GM23248 (cell line): Measurements from ENCODE around the gene RNF26. TPM values are rescaled to one million over a fixed set of nuclear protein-coding genes. Genes with fewer than 3 reads are reported as not detected.

ENCODE experiments used
- DNase-seq: peaks from one replicate; pipeline ENCODE4 v3.0.0-alpha.2; 2015
- H2AFZ ChIP-seq: fragments of 200-600 bp; sonication (generic); 2 replicates; pipeline ENCODE4 v1.6.1; 2016; ENCODE audit warnings: antibody characterized with exemption
- H3F3A ChIP-seq: fragments of 200-600 bp; sonication (generic); 2 replicates; pipeline ENCODE4 v1.6.1; 2016; ENCODE audit warnings: mild to moderate bottlenecking, antibody characterized with exemption, mixed run types; ENCODE audit not compliant: insufficient read depth
- H3K27ac ChIP-seq: fragments of 200-600 bp; sonication (generic); 2 replicates; pipeline ENCODE4 v1.5.1; 2016; ENCODE audit warnings: mild to moderate bottlenecking
- H3K27me3 ChIP-seq: fragments of 200-600 bp; sonication (generic); replicated peaks from 2 replicates; pipeline ENCODE4 v1.6.1; 2016; ENCODE audit warnings: mild to moderate bottlenecking; ENCODE audit not compliant: insufficient read depth
- H3K36me3 ChIP-seq: fragments of 200-600 bp; sonication (generic); 2 replicates; pipeline ENCODE4 v1.6.1; 2016; ENCODE audit warnings: low read depth, mild to moderate bottlenecking
- H3K4me1 ChIP-seq: fragments of 200-600 bp; sonication (generic); 2 replicates; pipeline ENCODE4 v1.6.1; 2016; ENCODE audit warnings: mild to moderate bottlenecking; ENCODE audit not compliant: insufficient read depth
- H3K4me2 ChIP-seq: fragments of 200-600 bp; sonication (generic); one replicate; pipeline ENCODE4 v1.6.1; 2016; ENCODE audit warnings: mild to moderate bottlenecking; ENCODE audit not compliant: unreplicated experiment
- H3K4me3 ChIP-seq: fragments of 200-600 bp; sonication (generic); 2 replicates; pipeline ENCODE4 v1.5.1; 2016; ENCODE audit warnings: mild to moderate bottlenecking
- H3K79me2 ChIP-seq: fragments of 200-600 bp; sonication (generic); 2 replicates; pipeline ENCODE4 v1.6.1; 2016; ENCODE audit warnings: mild to moderate bottlenecking; ENCODE audit not compliant: insufficient read depth
- H3K9ac ChIP-seq: fragments of 200-600 bp; sonication (generic); 2 replicates; pipeline ENCODE4 v1.6.1; 2016; ENCODE audit warnings: mild to moderate bottlenecking
- H3K9me2 ChIP-seq: fragments of 200-600 bp; sonication (generic); 2 replicates; pipeline ENCODE4 v1.6.1; 2016; ENCODE audit warnings: mixed run types, mild to moderate bottlenecking, moderate library complexity; ENCODE audit not compliant: insufficient read depth
- H3K9me3 ChIP-seq: fragments of 200-600 bp; sonication (generic); one replicate; pipeline ENCODE4 v1.6.1; 2017; ENCODE audit warnings: low read depth
- H4K20me1 ChIP-seq: fragments of 200-600 bp; sonication (generic); 2 replicates; pipeline ENCODE4 v1.6.0; 2016; ENCODE audit not compliant: insufficient read depth
- EZH2 ChIP-seq: fragments of 200-600 bp; sonication (generic); IDR thresholded peaks from 2 replicates; pipeline ENCODE4 v1.6.1; 2018; ENCODE audit warnings: antibody characterized with exemption, mild to moderate bottlenecking; ENCODE audit not compliant: insufficient read depth, poor library complexity, severe bottlenecking
- EZH2phosphoT487 ChIP-seq: fragments of 200-600 bp; sonication (generic); IDR thresholded peaks from 2 replicates; pipeline ENCODE4 v1.6.1; 2018; ENCODE audit warnings: antibody characterized with exemption, moderate library complexity, mild to moderate bottlenecking, low read depth; ENCODE audit not compliant: insufficient read depth
- WGBS, 2 experiments: methylation state at CpG; one replicate each; pipeline ENCODE4 v1.1.6; 2015 to 2017; ENCODE audit warnings: low lambda C conversion rate in 2 of 2, low coverage in 1 of 2; ENCODE audit errors: missing lambda C conversion rate in 2 of 2; 5-methylcytosine and 5-hydroxymethylcytosine counted together
- in situ Hi-C: fragments of 300-500 bp; cut with MboI; formaldehyde crosslinking; loops from 2 replicates; pipeline ENCODE4 v1.15.0; 2020
- polyA plus RNA-seq: library from polyadenylated mRNA; unstranded; fragments of >200 nt; fragmentation: Nextera tagmentation; extraction: Ambion mirVana; gene quantifications from 2 replicates; pipeline ENCODE4 v1.2.1, GENCODE V29; 2016
- total RNA-seq: library from RNA; depleted of rRNA; stranded (reverse); fragments of >200 nt; shearing (Covaris generic); gene quantifications from 2 replicates; pipeline ENCODE4 v1.2.3, GENCODE V29; 2014

Gene RNF26
- total and polyA plus RNA-seq, 2 experiments from 2014 or later, result 8.0 to 49.5 TPM

DNA sequence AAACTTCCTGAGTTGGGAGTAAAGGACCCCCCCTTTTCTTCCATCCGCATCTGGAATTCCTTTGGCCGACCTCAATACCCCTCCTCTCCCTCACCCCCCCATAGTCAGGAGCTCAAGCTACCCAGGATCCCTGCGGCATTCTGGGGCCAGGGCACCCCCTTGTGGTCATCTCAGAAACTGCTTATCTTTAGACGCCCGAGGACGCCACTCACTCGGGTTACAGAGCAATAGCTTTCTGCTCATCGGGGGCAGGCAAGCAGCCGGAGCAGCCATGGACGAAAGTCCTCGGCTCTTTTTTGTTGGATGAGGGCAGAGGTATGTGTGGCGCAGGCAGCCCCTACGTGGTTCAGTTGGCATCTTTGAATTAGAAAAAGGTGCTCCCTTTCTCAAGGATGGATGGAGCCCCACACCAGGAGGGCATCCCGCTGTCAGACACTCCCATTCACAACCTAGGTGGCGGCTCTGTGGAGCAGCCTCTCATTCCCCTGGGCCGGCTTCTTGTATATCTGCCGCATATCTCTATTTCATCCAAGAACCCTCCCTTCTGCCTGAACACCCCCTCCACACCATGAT, 4.1 kb downstream of the RNF26 start:
- H3K27me3 ChIP-seq, result no peaks in the 10 kb centered on the region
- no peaks in the 10 kb centered on the region for H4K20me1 ChIP-seq
- WGBS, 2 experiments, result 26 to 31% methylated on average over 17 of the region's 17 CpGs
- peak; percentile 81 for DNase-seq
- H3K9ac ChIP-seq, result no peak overlapping the region
- peak overlapping the region; percentile 45; the same call in 1 of the 2 replicates for H3K4me3 ChIP-seq
- no peak for TF ChIP-seq EZH2phosphoT487
- no peak for TF ChIP-seq EZH2
- in situ Hi-C loops, result no loop called here
- H3F3A ChIP-seq, result peaks cover 9% of the 10 kb centered on the region; the same call in 1 of the 2 replicates
- peak overlapping the region; percentile 30 for H3K27ac ChIP-seq
- no peaks in the 10 kb centered on the region for H3K9me3 ChIP-seq
- H3K9me2 ChIP-seq, result no peaks in the 10 kb centered on the region
- peak overlapping the region; percentile 64 for H3K4me2 ChIP-seq
- no peaks in the 10 kb centered on the region for H3K36me3 ChIP-seq
- peaks cover 29% of the 10 kb centered on the region; the same call in 1 of the 2 replicates for H3K4me1 ChIP-seq
- no peak overlapping the region for H2AFZ ChIP-seq
- peaks cover 28% of the 10 kb centered on the region for H3K79me2 ChIP-seq

DNA sequence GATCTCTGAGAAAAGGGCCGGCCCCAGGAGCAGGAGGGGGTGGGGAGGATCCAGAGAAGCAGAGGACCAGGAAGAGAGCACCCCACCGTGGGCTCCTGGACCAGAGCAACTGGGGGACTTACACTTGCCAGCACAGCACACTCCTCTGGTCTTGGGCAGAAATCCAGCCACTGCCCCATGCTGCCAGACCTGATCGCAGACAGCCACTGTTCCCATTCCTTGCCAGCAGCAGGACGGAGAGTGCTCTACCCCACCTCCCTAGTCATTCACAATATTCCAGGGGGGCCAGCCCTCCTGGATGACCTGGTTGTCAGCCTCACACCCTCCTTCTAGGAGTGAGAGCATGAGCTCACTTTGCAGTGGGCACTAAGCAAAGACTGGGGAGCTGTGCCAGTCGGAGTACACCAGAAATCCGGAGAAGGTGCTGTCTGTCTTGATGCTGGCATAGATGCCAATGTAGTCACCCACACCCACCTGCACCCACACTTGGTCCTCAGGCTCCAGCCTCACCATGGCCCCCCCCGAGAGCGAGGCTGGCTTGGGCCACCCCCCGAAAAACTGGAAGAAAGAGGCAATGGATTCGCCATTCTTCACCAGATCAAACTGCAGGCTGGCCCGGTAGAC, 4.8 kb downstream of the RNF26 start:
- no peak overlapping the region for H3K9ac ChIP-seq
- H3K79me2 ChIP-seq, result peaks cover 28% of the 10 kb centered on the region
- H3K4me1 ChIP-seq, result peaks cover 29% of the 10 kb centered on the region; the same call in 1 of the 2 replicates
- peaks cover 9% of the 10 kb centered on the region; the same call in 1 of the 2 replicates for H3F3A ChIP-seq
- H3K9me3 ChIP-seq, result no peaks in the 10 kb centered on the region
- WGBS, 2 experiments, result 78 to 80% methylated on average over 8 to 11 of the region's 11 CpGs
- H3K4me2 ChIP-seq, result peak overlapping the region; percentile 82
- no peak overlapping the region for H2AFZ ChIP-seq
- H3K9me2 ChIP-seq, result no peaks in the 10 kb centered on the region
- H3K27ac ChIP-seq, result no peak overlapping the region
- no peaks in the 10 kb centered on the region for H3K27me3 ChIP-seq
- H3K36me3 ChIP-seq, result no peaks in the 10 kb centered on the region
- H4K20me1 ChIP-seq, result no peaks in the 10 kb centered on the region
- in situ Hi-C loops, result no loop called here
- no peak for TF ChIP-seq EZH2
- TF ChIP-seq EZH2phosphoT487, result no peak
- DNase-seq, result no peak
- H3K4me3 ChIP-seq, result peak overlapping the region; percentile 75

DNA sequence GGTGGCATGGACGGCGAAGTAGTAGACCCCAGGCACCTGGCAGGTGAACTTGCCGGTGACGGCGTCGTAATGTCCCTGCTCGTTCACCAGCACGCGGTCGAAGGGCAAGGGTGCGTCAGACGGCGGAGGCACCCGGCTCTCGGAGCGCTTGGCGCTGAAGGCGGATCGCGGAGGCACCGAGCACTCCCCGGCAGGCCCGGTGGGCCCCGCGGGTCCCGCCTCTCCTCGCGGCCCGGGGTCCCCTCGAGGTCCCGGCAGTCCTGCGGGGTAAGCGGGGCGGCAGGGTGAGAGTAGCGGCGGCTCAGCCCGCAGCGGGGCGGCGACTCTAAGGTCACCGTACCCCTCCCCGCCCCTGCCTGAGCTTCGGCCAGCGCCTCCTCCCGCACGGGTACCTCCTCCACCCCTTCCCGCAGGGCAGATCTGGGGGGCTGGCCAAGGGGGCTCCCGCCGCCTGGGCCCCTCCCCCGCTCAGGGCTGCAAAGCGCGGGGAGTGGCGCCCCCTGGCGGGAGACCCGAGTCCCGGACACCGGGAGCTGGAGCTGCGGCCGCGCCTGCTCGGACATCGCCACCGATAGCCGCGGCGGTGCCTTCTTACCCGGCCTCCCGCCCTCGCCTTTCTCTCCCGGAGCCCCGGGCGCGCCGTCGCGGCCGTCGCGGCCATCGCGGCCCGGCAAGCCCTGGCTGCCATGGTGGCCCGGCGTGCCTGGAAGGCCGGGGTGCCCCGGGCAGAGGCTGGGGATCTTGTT, 5.4 kb downstream of the RNF26 start:
- H3K9me2 ChIP-seq, result no peaks in the 10 kb centered on the region
- DNase-seq, result peak; percentile 82
- no peaks in the 10 kb centered on the region for H3K27me3 ChIP-seq
- in situ Hi-C loops, result no loop called here
- H3K36me3 ChIP-seq, result no peaks in the 10 kb centered on the region
- TF ChIP-seq EZH2phosphoT487, result no peak
- no peak for TF ChIP-seq EZH2
- H4K20me1 ChIP-seq, result no peaks in the 10 kb centered on the region
- peak overlapping the region; percentile 82 for H3K4me2 ChIP-seq
- H2AFZ ChIP-seq, result peak overlapping the region; percentile 89
- peak overlapping the region; percentile 75 for H3K9ac ChIP-seq
- peaks cover 29% of the 10 kb centered on the region; the same call in 1 of the 2 replicates for H3K4me1 ChIP-seq
- H3K9me3 ChIP-seq, result no peaks in the 10 kb centered on the region
- 6 to 8% methylated on average over 60 to 71 of the region's 86 CpGs for WGBS, 2 experiments
- H3F3A ChIP-seq, result peaks cover 9% of the 10 kb centered on the region; the same call in 1 of the 2 replicates
- H3K27ac ChIP-seq, result no peak overlapping the region
- peak overlapping the region; percentile 75 for H3K4me3 ChIP-seq
- peaks cover 24% of the 10 kb centered on the region for H3K79me2 ChIP-seq

DNA sequence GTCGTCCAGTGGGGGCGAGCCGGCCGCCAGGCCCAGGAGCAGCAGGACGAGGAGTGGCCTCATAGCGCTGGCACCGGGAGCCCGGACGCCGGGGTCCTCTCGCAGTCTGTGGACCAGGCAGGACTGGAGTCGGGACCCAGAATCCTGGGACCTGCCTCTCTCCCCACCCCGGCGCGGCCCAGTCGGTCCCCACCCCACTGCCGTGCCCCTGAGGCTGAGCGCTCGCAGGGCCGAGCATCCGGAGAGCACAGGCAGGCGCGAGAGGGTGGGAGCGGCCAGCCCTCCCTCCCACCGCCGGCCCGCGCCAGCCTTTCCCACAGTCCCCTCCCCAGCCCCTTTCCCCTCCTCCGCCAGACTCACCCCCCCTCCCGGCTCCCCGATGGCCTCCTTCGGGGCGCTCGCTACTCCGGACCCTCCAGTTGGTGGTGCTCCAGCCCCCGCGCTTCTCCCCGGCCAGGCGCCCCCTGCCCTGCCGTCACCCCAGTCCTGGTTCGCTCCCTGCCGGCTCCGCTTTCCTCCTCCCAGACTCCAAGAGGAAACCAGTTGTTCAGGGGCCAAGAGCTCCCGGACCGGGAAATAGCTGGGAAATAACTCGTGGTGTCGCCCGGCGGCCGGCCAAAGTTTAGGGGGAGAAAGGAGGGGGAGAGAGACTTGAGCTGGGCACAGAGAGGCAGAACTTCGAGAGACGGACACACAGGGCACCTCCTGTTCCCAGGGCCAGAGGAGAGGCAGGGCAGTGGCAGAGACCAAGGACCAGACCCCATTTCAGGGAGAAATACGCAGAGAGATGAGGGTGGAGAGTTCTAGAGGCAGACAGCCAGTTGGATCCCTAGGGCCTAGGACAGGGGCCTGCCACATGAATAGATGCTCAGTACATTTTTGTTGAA, 6.3 kb downstream of the RNF26 start, which contains the start of gene C1QTNF5:
C1QTNF5 (minus strand) TSS at position 549 of the 887 bp plus-strand sequence; CDS start at position 63, 486 bp downstream.
- Histone ChIP-seq H3K9me2 (no peaks in the 10 kb centered on the region), H4K20me1 (no peaks in the 10 kb centered on the region), H3K27ac (no peak within 1 kb of the TSS), H3K36me3 (no peaks in the 10 kb centered on the region), H3K4me1 (peaks cover 21% of the 10 kb centered on the region; the same call in 1 of the 2 replicates), H3K4me2 (peak within 1 kb of the TSS; percentile 82), H3F3A (peaks cover 9% of the 10 kb centered on the region; the same call in 1 of the 2 replicates), H2AFZ (peak within 1 kb of the TSS; percentile 89), H3K4me3 (peak within 1 kb of the TSS; percentile 75), H3K9me3 (no peaks in the 10 kb centered on the region), H3K27me3 (no peaks in the 10 kb centered on the region), H3K79me2 (peaks cover 16% of the 10 kb centered on the region), H3K9ac (peak within 1 kb of the TSS; percentile 75)
- 6% methylated on average over 19 to 47 of the region's 53 CpGs for WGBS, 2 experiments
- TF ChIP-seq EZH2phosphoT487 (no peak), EZH2 (no peak)
- in situ Hi-C loops, result no loop called here
- DNase-seq, result peak; percentile 72
